Measurements from ENCODE around the gene TBXAS1. TPM values are rescaled to one million over a fixed set of nuclear protein-coding genes. Genes with fewer than 3 reads are reported as not detected.

TBXAS1 gene
- total and polyA plus RNA-seq, 2 donors from 2014 or later: 14.2 to 33.6 TPM

DNA sequence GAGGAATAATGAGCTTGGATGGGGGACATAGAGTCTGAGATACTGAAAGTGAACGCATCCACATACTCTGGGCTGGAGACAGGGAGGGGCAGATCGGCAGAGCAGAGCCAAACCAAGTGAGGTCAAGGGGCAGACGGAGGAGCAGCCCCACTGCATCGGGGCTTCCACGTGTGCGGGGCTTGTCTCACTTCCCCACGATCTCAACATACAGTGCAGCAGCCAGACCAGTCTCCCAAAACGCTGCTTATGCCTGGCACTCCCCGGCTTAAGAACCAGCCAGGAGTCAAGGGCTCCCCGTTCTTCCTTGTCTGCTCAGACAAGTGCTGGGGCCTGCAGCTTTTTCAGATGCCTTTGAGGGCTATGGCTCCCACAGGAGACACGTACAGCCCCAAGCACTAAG lies 190.1 kb downstream of the TBXAS1 start:
- DNase-seq (no peak), FAIRE-seq (no peak)
- no peaks in the 10 kb centered on the region for H3K36me3 ChIP-seq (ENCODE audit: control insufficient read depth in 2 of 3, insufficient read depth in 3 of 3, low read length in 3 of 3)
- no peak overlapping the region for H3K4me3 ChIP-seq (ENCODE audit: low read length in 3 of 3)
- no peak overlapping the region for H3K9ac ChIP-seq (ENCODE audit: low read length in 3 of 3)
- no peaks in the 10 kb centered on the region for H3K27me3 ChIP-seq (ENCODE audit: control insufficient read depth, insufficient read depth, low read length)
- intact Hi-C loops (cut with DNase I): no loop called here
- H3K9me3 ChIP-seq (ENCODE audit: control insufficient read depth in 2 of 3, insufficient read depth in 1 of 3, low read length in 3 of 3): no peaks in the 10 kb centered on the region
- H3K4me1 ChIP-seq (ENCODE audit: control insufficient read depth in 2 of 3, insufficient read depth in 2 of 3, low read depth in 1 of 3, low read length in 3 of 3): no peaks in the 10 kb centered on the region
- H3K27ac ChIP-seq (ENCODE audit: low read depth in 2 of 2, low read length in 2 of 2): no peak overlapping the region
- TF ChIP-seq, protein P1, sequence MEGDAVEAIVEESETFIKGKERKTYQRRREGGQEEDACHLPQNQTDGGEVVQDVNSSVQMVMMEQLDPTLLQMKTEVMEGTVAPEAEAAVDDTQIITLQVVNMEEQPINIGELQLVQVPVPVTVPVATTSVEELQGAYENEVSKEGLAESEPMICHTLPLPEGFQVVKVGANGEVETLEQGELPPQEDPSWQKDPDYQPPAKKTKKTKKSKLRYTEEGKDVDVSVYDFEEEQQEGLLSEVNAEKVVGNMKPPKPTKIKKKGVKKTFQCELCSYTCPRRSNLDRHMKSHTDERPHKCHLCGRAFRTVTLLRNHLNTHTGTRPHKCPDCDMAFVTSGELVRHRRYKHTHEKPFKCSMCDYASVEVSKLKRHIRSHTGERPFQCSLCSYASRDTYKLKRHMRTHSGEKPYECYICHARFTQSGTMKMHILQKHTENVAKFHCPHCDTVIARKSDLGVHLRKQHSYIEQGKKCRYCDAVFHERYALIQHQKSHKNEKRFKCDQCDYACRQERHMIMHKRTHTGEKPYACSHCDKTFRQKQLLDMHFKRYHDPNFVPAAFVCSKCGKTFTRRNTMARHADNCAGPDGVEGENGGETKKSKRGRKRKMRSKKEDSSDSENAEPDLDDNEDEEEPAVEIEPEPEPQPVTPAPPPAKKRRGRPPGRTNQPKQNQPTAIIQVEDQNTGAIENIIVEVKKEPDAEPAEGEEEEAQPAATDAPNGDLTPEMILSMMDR (IDR thresholded peaks at IDR 0.05; ENCODE audit: borderline replicate concordance, extremely low read depth, insufficient read depth): no peak

DNA sequence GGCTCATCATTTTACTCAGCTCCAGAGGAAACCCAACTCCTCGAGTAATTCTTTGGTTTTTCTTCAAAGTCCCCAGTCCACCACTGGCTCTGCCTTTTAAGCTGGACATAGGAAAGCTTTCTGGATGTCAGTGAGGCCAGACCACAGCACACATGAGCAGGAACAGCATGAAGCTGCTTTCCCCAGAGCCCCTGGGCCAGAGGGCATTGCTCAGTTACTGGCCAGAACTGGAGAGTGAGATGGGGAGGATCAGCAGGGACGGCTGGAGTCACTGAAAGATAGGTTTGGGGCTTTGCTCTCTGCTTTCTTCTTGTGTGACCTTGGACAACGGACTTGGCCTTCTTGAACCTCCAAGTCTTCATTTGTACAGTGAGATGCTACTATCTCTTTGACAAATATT lies 190.5 kb downstream of the TBXAS1 start:
- H3K4me1 ChIP-seq (ENCODE audit: control insufficient read depth in 2 of 3, insufficient read depth in 2 of 3, low read depth in 1 of 3, low read length in 3 of 3): no peaks in the 10 kb centered on the region
- no peaks in the 10 kb centered on the region for H3K9me3 ChIP-seq (ENCODE audit: control insufficient read depth in 2 of 3, insufficient read depth in 1 of 3, low read length in 3 of 3)
- no peak for FAIRE-seq
- no peaks in the 10 kb centered on the region for H3K27me3 ChIP-seq (ENCODE audit: control insufficient read depth, insufficient read depth, low read length)
- H3K4me3 ChIP-seq (ENCODE audit: low read length in 3 of 3): no peak overlapping the region
- intact Hi-C loops (cut with DNase I): no loop called here
- H3K9ac ChIP-seq (ENCODE audit: low read length in 3 of 3): no peak overlapping the region
- H3K36me3 ChIP-seq (ENCODE audit: control insufficient read depth in 2 of 3, insufficient read depth in 3 of 3, low read length in 3 of 3): peaks cover 0 to 2% (median 0%) of the 10 kb centered on the region in 3 donors
- no peak for DNase-seq
- no peak overlapping the region for H3K27ac ChIP-seq (ENCODE audit: low read depth in 2 of 2, low read length in 2 of 2)
- TF ChIP-seq, protein P1 (IDR thresholded peaks at IDR 0.05; ENCODE audit: borderline replicate concordance, extremely low read depth, insufficient read depth): no peak

DNA sequence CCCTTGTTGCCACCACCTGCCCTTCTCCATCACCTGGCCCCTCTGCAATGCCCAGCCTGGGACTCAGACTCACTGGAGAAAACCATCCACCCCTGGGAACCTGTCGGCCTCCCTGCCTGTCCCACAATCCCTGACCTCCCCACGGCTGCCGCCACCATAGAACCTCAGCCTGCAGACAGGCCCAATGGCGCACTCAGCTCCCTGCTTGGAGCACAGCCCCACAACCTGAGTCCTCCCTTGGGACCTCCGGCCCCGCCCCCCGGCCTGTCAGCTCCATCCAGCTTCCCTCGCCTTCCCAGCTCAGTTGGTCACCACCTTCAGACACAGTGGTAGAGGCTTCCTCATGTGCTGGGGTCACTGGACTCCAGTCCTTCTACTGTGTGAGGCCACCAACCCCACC lies 192.5 kb downstream of the TBXAS1 start:
- no peak overlapping the region for H3K27ac ChIP-seq (ENCODE audit: low read depth in 2 of 2, low read length in 2 of 2)
- H3K36me3 ChIP-seq (ENCODE audit: control insufficient read depth in 2 of 3, insufficient read depth in 3 of 3, low read length in 3 of 3): peaks cover 0 to 10% (median 1%) of the 10 kb centered on the region in 3 donors
- H3K9me3 ChIP-seq (ENCODE audit: control insufficient read depth in 2 of 3, insufficient read depth in 1 of 3, low read length in 3 of 3): no peaks in the 10 kb centered on the region
- no peaks in the 10 kb centered on the region for H3K4me1 ChIP-seq (ENCODE audit: control insufficient read depth in 2 of 3, insufficient read depth in 2 of 3, low read depth in 1 of 3, low read length in 3 of 3)
- DNase-seq (no peak), FAIRE-seq (no peak)
- TF ChIP-seq, protein P1 (IDR thresholded peaks at IDR 0.05; ENCODE audit: borderline replicate concordance, extremely low read depth, insufficient read depth): no peak
- intact Hi-C loops (cut with DNase I): no loop called here
- no peaks in the 10 kb centered on the region for H3K27me3 ChIP-seq (ENCODE audit: control insufficient read depth, insufficient read depth, low read length)
- no peak overlapping the region for H3K4me3 ChIP-seq (ENCODE audit: low read length in 3 of 3)
- H3K9ac ChIP-seq (ENCODE audit: low read length in 3 of 3): no peak overlapping the region

DNA sequence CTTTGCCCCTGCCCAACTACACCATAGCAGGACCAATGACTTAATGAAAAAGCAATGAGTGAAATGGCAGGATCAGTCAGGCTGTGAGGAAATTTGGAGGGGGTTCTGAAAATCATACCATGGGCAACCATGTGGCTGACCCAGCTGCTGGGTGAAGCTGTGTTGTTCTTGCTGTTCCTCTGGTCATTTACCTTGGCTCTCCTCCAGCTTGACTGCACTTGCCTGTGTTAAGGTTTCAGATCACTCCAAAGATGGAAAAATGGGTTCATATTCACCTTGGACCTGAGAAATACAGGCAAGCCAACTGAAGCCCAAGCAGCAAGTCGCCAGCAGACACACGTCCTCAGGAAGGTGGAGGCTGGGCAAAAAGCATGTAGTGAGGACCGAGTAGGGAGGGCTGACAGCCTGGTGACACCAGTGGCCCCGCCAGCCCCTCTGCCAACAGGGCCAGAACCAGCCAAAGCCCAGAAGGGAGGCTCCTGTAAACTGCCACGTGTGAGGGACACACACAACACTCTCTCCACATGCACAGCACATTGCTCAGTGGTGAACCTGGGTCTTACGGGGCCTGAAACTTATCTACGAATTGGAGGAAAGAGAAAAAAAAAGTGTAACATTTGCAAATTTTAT lies 193.6 kb downstream of the TBXAS1 start:
- intact Hi-C loops (cut with DNase I): no loop called here
- no peaks in the 10 kb centered on the region for H3K9me3 ChIP-seq (ENCODE audit: control insufficient read depth in 2 of 3, insufficient read depth in 1 of 3, low read length in 3 of 3)
- no peaks in the 10 kb centered on the region for H3K4me1 ChIP-seq (ENCODE audit: control insufficient read depth in 2 of 3, insufficient read depth in 2 of 3, low read depth in 1 of 3, low read length in 3 of 3)
- no peaks in the 10 kb centered on the region for H3K27me3 ChIP-seq (ENCODE audit: control insufficient read depth, insufficient read depth, low read length)
- peaks cover 0 to 14% (median 5%) of the 10 kb centered on the region in 3 donors for H3K36me3 ChIP-seq (ENCODE audit: control insufficient read depth in 2 of 3, insufficient read depth in 3 of 3, low read length in 3 of 3)
- DNase-seq (no peak), FAIRE-seq (no peak)
- TF ChIP-seq, protein P1 (IDR thresholded peaks at IDR 0.05; ENCODE audit: borderline replicate concordance, extremely low read depth, insufficient read depth): no peak
- no peak overlapping the region for H3K9ac ChIP-seq (ENCODE audit: low read length in 3 of 3)
- H3K27ac ChIP-seq (ENCODE audit: low read depth in 2 of 2, low read length in 2 of 2): no peak overlapping the region
- no peak overlapping the region for H3K4me3 ChIP-seq (ENCODE audit: low read length in 3 of 3)

Data from kidney (tissue), 14 donors.